Liver (tissue), 3 donors: ENCODE measurements around the gene GAL.

Experiments
- EGR1 ChIP-seq, 2 donors: IDR thresholded peaks; 2 replicates each; pipeline ENCODE4 v1.6.1; 2016 to 2018; ENCODE audit warnings: antibody characterized with exemption in 2 of 2, low read depth in 2 of 2
- FOXA1 ChIP-seq: IDR thresholded peaks from 2 replicates; pipeline ENCODE4 v1.6.1; 2016; ENCODE audit warnings: antibody characterized with exemption
- GABPA ChIP-seq, 2 donors: IDR thresholded peaks in 1 of 2; conservative IDR thresholded peaks in 1 of 2; 2 replicates each; pipeline ENCODE4 v1.6.1; 2016; ENCODE audit warnings: antibody characterized with exemption in 2 of 2, mild to moderate bottlenecking in 1 of 2, moderate library complexity in 1 of 2
- RXRA ChIP-seq, 2 donors: IDR thresholded peaks; 2 replicates each; pipeline ENCODE4 v1.6.1; 2017 to 2018; ENCODE audit warnings: antibody characterized with exemption in 2 of 2, mild to moderate bottlenecking in 1 of 2
- SP1 ChIP-seq: IDR thresholded peaks from 2 replicates; pipeline ENCODE4 v1.6.1; 2018; ENCODE audit warnings: antibody characterized with exemption, mild to moderate bottlenecking
- TAF1 ChIP-seq: conservative IDR thresholded peaks from 2 replicates; pipeline ENCODE4 v1.6.1; 2016; ENCODE audit warnings: antibody characterized with exemption, mild to moderate bottlenecking
- TF ChIP-seq, protein P1 (sequence below): fragments of 150-350 bp; IDR thresholded peaks from 2 replicates; pipeline ENCODE4 v1.5.1; 2017; ENCODE audit warnings: improper control_type of control experiment, low read depth, low read length; ENCODE audit not compliant: missing input control
- TF ChIP-seq, protein P2 (sequence below): IDR thresholded peaks from 2 replicates; pipeline ENCODE4 v1.6.1; 2016; ENCODE audit warnings: antibody characterized with exemption
- TF ChIP-seq, protein P3 (sequence below): IDR thresholded peaks from 2 replicates; pipeline ENCODE4 v1.6.1; 2016; ENCODE audit warnings: antibody characterized with exemption
- donor health status: healthy.
- donor health status: healthy.

DNA sequence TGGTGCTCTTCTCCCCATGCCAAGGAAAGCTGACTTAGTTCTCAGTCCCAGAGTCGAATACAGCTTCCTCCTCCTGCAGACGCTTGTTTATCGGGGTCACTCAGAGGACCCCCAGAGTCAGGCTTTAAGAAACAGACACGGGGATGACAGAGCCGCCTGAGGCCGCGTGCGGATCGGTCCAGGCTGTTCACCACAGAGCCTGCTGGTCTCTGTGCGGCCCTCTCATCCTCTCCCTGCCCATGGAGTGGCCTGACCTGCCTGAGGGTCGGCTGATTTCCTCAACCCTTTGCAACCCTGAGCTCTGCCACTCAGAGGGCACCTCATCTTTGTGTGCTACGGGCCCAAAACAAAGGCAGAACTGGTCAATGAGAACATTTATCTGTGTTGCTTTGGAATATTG is 2.1 kb downstream of the GAL start:
- TF ChIP-seq, protein P1, sequence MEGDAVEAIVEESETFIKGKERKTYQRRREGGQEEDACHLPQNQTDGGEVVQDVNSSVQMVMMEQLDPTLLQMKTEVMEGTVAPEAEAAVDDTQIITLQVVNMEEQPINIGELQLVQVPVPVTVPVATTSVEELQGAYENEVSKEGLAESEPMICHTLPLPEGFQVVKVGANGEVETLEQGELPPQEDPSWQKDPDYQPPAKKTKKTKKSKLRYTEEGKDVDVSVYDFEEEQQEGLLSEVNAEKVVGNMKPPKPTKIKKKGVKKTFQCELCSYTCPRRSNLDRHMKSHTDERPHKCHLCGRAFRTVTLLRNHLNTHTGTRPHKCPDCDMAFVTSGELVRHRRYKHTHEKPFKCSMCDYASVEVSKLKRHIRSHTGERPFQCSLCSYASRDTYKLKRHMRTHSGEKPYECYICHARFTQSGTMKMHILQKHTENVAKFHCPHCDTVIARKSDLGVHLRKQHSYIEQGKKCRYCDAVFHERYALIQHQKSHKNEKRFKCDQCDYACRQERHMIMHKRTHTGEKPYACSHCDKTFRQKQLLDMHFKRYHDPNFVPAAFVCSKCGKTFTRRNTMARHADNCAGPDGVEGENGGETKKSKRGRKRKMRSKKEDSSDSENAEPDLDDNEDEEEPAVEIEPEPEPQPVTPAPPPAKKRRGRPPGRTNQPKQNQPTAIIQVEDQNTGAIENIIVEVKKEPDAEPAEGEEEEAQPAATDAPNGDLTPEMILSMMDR: no peak
- TF ChIP-seq SP1 (no peak), FOXA1 (no peak), TAF1 (no peak), GABPA (IDR thresholded peaks at IDR 0.05 in 1 of 2, conservative IDR thresholded peaks at IDR 0.05 in 1 of 2) (no peak), RXRA (IDR thresholded peaks at IDR 0.05) (no peak), EGR1 (IDR thresholded peaks at IDR 0.05; ENCODE audit: low read depth in 2 of 2) (no peak)
- TF ChIP-seq, protein P2, sequence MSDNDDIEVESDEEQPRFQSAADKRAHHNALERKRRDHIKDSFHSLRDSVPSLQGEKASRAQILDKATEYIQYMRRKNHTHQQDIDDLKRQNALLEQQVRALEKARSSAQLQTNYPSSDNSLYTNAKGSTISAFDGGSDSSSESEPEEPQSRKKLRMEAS: no peak
- TF ChIP-seq, protein P3, sequence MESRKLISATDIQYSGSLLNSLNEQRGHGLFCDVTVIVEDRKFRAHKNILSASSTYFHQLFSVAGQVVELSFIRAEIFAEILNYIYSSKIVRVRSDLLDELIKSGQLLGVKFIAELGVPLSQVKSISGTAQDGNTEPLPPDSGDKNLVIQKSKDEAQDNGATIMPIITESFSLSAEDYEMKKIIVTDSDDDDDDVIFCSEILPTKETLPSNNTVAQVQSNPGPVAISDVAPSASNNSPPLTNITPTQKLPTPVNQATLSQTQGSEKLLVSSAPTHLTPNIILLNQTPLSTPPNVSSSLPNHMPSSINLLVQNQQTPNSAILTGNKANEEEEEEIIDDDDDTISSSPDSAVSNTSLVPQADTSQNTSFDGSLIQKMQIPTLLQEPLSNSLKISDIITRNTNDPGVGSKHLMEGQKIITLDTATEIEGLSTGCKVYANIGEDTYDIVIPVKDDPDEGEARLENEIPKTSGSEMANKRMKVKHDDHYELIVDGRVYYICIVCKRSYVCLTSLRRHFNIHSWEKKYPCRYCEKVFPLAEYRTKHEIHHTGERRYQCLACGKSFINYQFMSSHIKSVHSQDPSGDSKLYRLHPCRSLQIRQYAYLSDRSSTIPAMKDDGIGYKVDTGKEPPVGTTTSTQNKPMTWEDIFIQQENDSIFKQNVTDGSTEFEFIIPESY: no peak
